OCI-LY7 (cell line): ENCODE data around the gene ARHGEF40. TPM values are rescaled to one million over a fixed set of nuclear protein-coding genes. Genes with fewer than 3 reads are reported as not detected.
A peak's percentile ranks its signal among the peaks of the same experiment; 100 is the strongest.

Source experiments
- BruUV-seq: library from RNA; stranded (reverse); fragments of 400-500 nt; replicated peaks from 2 replicates; lab custom pipeline; 2021; lab: Mats Ljungman, UMichigan
- CTCF ChIA-PET: fragments of 300-600 bp; sonication (Branson Sonifier 250); formaldehyde crosslinking; loops from one replicate; lab custom pipeline; 2022; ENCODE audit warnings: antibody characterized with exemption; ENCODE audit not compliant: unreplicated experiment; lab: Charles Lee
- POLR2A ChIA-PET: fragments of 300-600 bp; sonication (Branson Sonifier 250); formaldehyde crosslinking; loops from one replicate; lab custom pipeline; 2022; ENCODE audit warnings: antibody characterized with exemption; lab: Charles Lee
- DNase-seq: peaks from one replicate; pipeline ENCODE4 v3.0.0-alpha.2; 2015; ENCODE audit warnings: low spot score
- H2AFZ ChIP-seq: fragments of 200-600 bp; sonication (generic), shearing (Covaris generic); 2 replicates; pipeline ENCODE4 v1.6.1; 2014; ENCODE audit warnings: mild to moderate bottlenecking, antibody characterized with exemption, low read length, moderate library complexity
- H3K27ac ChIP-seq: fragments of 200-600 bp; sonication (generic); 2 replicates; pipeline ENCODE4 v1.5.1; 2014; ENCODE audit warnings: mixed run types, low read depth, mild to moderate bottlenecking, moderate library complexity, low read length, inconsistent platforms; ENCODE audit not compliant: poor library complexity, severe bottlenecking
- H3K36me3 ChIP-seq: fragments of 200-600 bp; sonication (generic); 2 replicates; pipeline ENCODE4 v1.6.1; 2014; ENCODE audit warnings: mild to moderate bottlenecking, antibody characterized with exemption, low read length, moderate library complexity, mixed read lengths; ENCODE audit not compliant: insufficient read depth
- H3K4me1 ChIP-seq: fragments of 200-600 bp; sonication (generic); 2 replicates; pipeline ENCODE4 v1.5.1; 2014; ENCODE audit warnings: mild to moderate bottlenecking, low read length; ENCODE audit not compliant: insufficient read depth, poor library complexity, severe bottlenecking
- H3K4me2 ChIP-seq: fragments of 200-600 bp; sonication (generic); 2 replicates; pipeline ENCODE4 v1.6.1; 2014; ENCODE audit warnings: mild to moderate bottlenecking, low read length
- H3K4me3 ChIP-seq: fragments of 200-600 bp; sonication (generic); 2 replicates; pipeline ENCODE4 v1.5.1; 2014; ENCODE audit warnings: mild to moderate bottlenecking, low read depth, low read length; ENCODE audit not compliant: poor library complexity, severe bottlenecking
- H3K79me2 ChIP-seq: fragments of 200-600 bp; sonication (generic); 2 replicates; pipeline ENCODE4 v1.6.1; 2016; ENCODE audit warnings: low read depth, mild to moderate bottlenecking, low read length, moderate library complexity, mixed read lengths; ENCODE audit not compliant: insufficient read depth
- H3K9me2 ChIP-seq: fragments of 200-600 bp; sonication (generic); 2 replicates; pipeline ENCODE4 v1.6.1; 2016; ENCODE audit warnings: mild to moderate bottlenecking, low read length, mixed read lengths; ENCODE audit not compliant: insufficient read depth
- H3K9me3 ChIP-seq: fragments of 200-600 bp; sonication (generic); 2 replicates; pipeline ENCODE4 v1.6.1; 2014; ENCODE audit warnings: mild to moderate bottlenecking, mixed run types, low read length, mixed read lengths
- H4K20me1 ChIP-seq: fragments of 200-600 bp; sonication (generic); 2 replicates; pipeline ENCODE4 v1.6.1; 2014; ENCODE audit warnings: mild to moderate bottlenecking, antibody characterized with exemption, low read length, moderate library complexity, mixed read lengths; ENCODE audit not compliant: insufficient read depth
- CTCF ChIP-seq: fragments of 200-600 bp; sonication (generic); conservative IDR thresholded peaks from 2 replicates; pipeline ENCODE4 v1.5.1; 2014; ENCODE audit warnings: mild to moderate bottlenecking, antibody characterized with exemption, low read length, moderate library complexity, mixed read lengths
- EZH2phosphoT487 ChIP-seq: fragments of 200-600 bp; sonication (generic); IDR thresholded peaks from 2 replicates; pipeline ENCODE4 v1.6.1; 2018; ENCODE audit warnings: low read depth, borderline replicate concordance, mild to moderate bottlenecking, mixed run types, antibody characterized with exemption, low read length, moderate library complexity, mixed read lengths
- intact Hi-C: fragments of 100-400 bp; cut with micrococcal nuclease; formaldehyde crosslinking; loops from one replicate; pipeline ENCODE4 v1.10.0; 2022; ENCODE audit not compliant: unreplicated experiment
- total RNA-seq, 2 experiments: library from RNA; depleted of rRNA in 1 of 2; stranded (reverse); fragments of >200 nt in 1 of 2; shearing (Covaris generic) in 1 of 2; gene quantifications; 2 replicates each; pipeline ENCODE4 v1.2.3, GENCODE V29; 2014 to 2022

Gene ARHGEF40
- total RNA-seq, 2 experiments from 2014 or later, result 1.3 to 2.0 TPM

GRCh38 chr14:21087294-21088091 is 17.4 kb downstream of the ARHGEF40 start:
- Histone ChIP-seq H3K4me2 (peak overlapping the region; percentile 23), H3K4me1 (peaks cover 11% of the 10 kb centered on the region), H3K9me3 (no peaks in the 10 kb centered on the region), H3K79me2 (no peaks in the 10 kb centered on the region), H3K36me3 (no peaks in the 10 kb centered on the region), H4K20me1 (no peaks in the 10 kb centered on the region), H2AFZ (no peak overlapping the region), H3K4me3 (no peak overlapping the region), H3K27ac (no peak overlapping the region), H3K9me2 (no peaks in the 10 kb centered on the region)
- POLR2A ChIA-PET, result interaction anchor here (0.6 to 1.3 kb wide), 4 partner anchors 16 to 126 kb away, joined by 3 to 9 read pairs (median 5); partner anchors contain the start of gene ARHGEF40
- TF ChIP-seq EZH2phosphoT487, result no peak
- TF ChIP-seq CTCF, result no peak
- intact Hi-C loops, result loop anchor here (2.0 kb wide), 1 partner anchor 17 kb away; the partner anchor contains the start of gene ARHGEF40
- CTCF ChIA-PET, result interaction anchor here (0.6 to 0.9 kb wide), 2 partner anchors 15 to 16 kb away, joined by 3 to 7 read pairs; no protein-coding TSS in a partner anchor
- no TSS peak for BruUV-seq
- DNase-seq, result peak; percentile 77

GRCh38 chr14:21088687-21089086 is 18.6 kb downstream of the ARHGEF40 start:
- intact Hi-C loops, result no loop called here
- peaks cover 16% of the 10 kb centered on the region for H3K4me1 ChIP-seq
- H3K4me2 ChIP-seq, result no peak overlapping the region
- no peaks in the 10 kb centered on the region for H3K9me3 ChIP-seq
- H3K4me3 ChIP-seq, result no peak overlapping the region
- H3K27ac ChIP-seq, result no peak overlapping the region
- DNase-seq, result no peak
- no TSS peak for BruUV-seq
- H4K20me1 ChIP-seq, result no peaks in the 10 kb centered on the region
- H2AFZ ChIP-seq, result no peak overlapping the region
- no peaks in the 10 kb centered on the region for H3K9me2 ChIP-seq
- POLR2A ChIA-PET, result interaction anchor here (1.6 kb wide), 1 partner anchor 17 kb away, joined by 6 read pairs; no protein-coding TSS in a partner anchor
- CTCF ChIA-PET, result no interaction called here
- TF ChIP-seq CTCF, result no peak
- no peak for TF ChIP-seq EZH2phosphoT487
- no peaks in the 10 kb centered on the region for H3K79me2 ChIP-seq
- H3K36me3 ChIP-seq, result no peaks in the 10 kb centered on the region
